ENCODE measurements around the gene IL18BP. TPM values are rescaled to one million over a fixed set of nuclear protein-coding genes. Genes with fewer than 3 reads are reported as not detected.

The IL18BP gene
- total and polyA plus RNA-seq, 10 of the 15 experiments (the other 5 are each of a cell fraction or from before 2014, with no cell fraction given), result 2.6 to 18.1 (median 10.7) TPM

GRCh38 chr11:72040491-72041363, 42.0 kb downstream of the IL18BP start:
- in situ Hi-C loops (cut with MboI), result no loop called here
- FAIRE-seq (peak; percentile 79), ATAC-seq (peak; percentile 63), DNase-seq (ENCODE audit: low read depth, low spot score) (no peak)
- Histone ChIP-seq H3K4me1 (ENCODE audit: control insufficient read depth, insufficient read depth, low read length) (peaks cover 35% of the 10 kb centered on the region), H3K36me3 (ENCODE audit: control insufficient read depth in 2 of 2, insufficient read depth in 2 of 2, low read length in 1 of 2) (peaks cover under 1 to 13% of the 10 kb centered on the region in 2 experiments), H3K9me3 (replicated peaks; ENCODE audit: control insufficient read depth, insufficient read depth, low read length) (no peaks in the 10 kb centered on the region), H2AFZ (ENCODE audit: control insufficient read depth, low read depth, low read length) (peak overlapping the region; percentile 93), H3K79me2 (ENCODE audit: control insufficient read depth, insufficient read depth, low read length) (peaks cover 71% of the 10 kb centered on the region), H3K27ac (ENCODE audit: control insufficient read depth, insufficient read depth) (peak overlapping the region; percentile 71), H3K9ac (ENCODE audit: control insufficient read depth, insufficient read depth, low read length) (peak overlapping the region; percentile 82), H3K4me2 (ENCODE audit: control insufficient read depth, insufficient read depth) (peak overlapping the region; percentile 88), H4K20me1 (ENCODE audit: control insufficient read depth, insufficient read depth) (no peaks in the 10 kb centered on the region), H3K4me3 (peak overlapping the region; percentile 65), H3K27me3 (replicated peaks in 1 of 2; ENCODE audit: control insufficient read depth in 2 of 2, insufficient read depth in 2 of 2, low read length in 1 of 2) (no peaks in the 10 kb centered on the region)
- WGBS (ENCODE audit: insufficient coverage, insufficient replicate concordance, low lambda C conversion rate, missing lambda C conversion rate), result 1% methylated on average over 22 of the region's 23 CpGs
- RAD21 ChIA-PET (ENCODE audit: unreplicated experiment), result interaction anchor here (0.7 to 4.7 kb wide), 11 partner anchors 16 to 390 kb away, joined by 3 to 46 read pairs (median 7); partner anchors contain the start of gene ANAPC15
- POLR2A ChIA-PET, result interaction anchor here (0.6 to 3.9 kb wide), 9 partner anchors 12 to 71 kb away, joined by 3 to 15 read pairs (median 5); partner anchors contain the start of gene ANAPC15
- TSS peak; percentile 66 for BruUV-seq (replicated peaks)
- SMC1A ChIA-PET (ENCODE audit: uncharacterized antibody, unreplicated experiment), result interaction anchor here (0.7 to 4.3 kb wide), 15 partner anchors 9 to 107 kb away, joined by 3 to 48 read pairs (median 10); no protein-coding TSS in a partner anchor
- CTCF ChIA-PET, result interaction anchor here (0.9 to 4.4 kb wide), 12 partner anchors 10 to 390 kb away, joined by 3 to 63 read pairs (median 9); no protein-coding TSS in a partner anchor
- intact Hi-C loops (cut with micrococcal nuclease; ENCODE audit: unreplicated experiment), result loop anchor here (2.0 kb wide), 1 partner anchor 40 kb away; the partner anchor contains the start of genes LRRC51 and NUMA1
- TF ChIP-seq, protein P1, sequence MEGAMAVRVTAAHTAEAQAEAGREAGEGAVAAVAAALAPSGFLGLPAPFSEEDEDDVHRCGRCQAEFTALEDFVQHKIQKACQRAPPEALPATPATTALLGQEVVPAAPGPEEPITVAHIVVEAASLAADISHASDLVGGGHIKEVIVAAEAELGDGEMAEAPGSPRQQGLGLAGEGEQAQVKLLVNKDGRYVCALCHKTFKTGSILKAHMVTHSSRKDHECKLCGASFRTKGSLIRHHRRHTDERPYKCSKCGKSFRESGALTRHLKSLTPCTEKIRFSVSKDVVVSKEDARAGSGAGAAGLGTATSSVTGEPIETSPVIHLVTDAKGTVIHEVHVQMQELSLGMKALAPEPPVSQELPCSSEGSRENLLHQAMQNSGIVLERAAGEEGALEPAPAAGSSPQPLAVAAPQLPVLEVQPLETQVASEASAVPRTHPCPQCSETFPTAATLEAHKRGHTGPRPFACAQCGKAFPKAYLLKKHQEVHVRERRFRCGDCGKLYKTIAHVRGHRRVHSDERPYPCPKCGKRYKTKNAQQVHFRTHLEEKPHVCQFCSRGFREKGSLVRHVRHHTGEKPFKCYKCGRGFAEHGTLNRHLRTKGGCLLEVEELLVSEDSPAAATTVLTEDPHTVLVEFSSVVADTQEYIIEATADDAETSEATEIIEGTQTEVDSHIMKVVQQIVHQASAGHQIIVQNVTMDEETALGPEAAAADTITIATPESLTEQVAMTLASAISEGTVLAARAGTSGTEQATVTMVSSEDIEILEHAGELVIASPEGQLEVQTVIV (IDR thresholded peaks at IDR 0.05; ENCODE audit: borderline replicate concordance, partially characterized antibody), result no peak
- TF ChIP-seq RUNX3 (IDR thresholded peaks at IDR 0.05; ENCODE audit: low read length) (no peak), ZNF24 (IDR thresholded peaks at IDR 0.05) (no peak), GATAD2B (conservative IDR thresholded peaks at IDR 0.05; ENCODE audit: low read depth) (no peak), MYC (IDR thresholded peaks at IDR 0.05; ENCODE audit: insufficient read depth, insufficient read length, insufficient replicate concordance, low read length, severe bottlenecking) (no peak), SIX5 (IDR thresholded peaks at IDR 0.05; ENCODE audit: low read depth, low read length, severe bottlenecking) (no peak), NBN (IDR thresholded peaks at IDR 0.05) (no peak), ZBTB40 (IDR thresholded peaks at IDR 0.05; ENCODE audit: borderline replicate concordance) (no peak), ZNF384 (IDR thresholded peaks at IDR 0.05; ENCODE audit: borderline replicate concordance, low read depth, low read length) (no peak), WRNIP1 (IDR thresholded peaks at IDR 0.05; ENCODE audit: borderline replicate concordance, low read depth, low read length) (no peak), TCF7 (IDR thresholded peaks at IDR 0.05; ENCODE audit: borderline replicate concordance) (no peak), BRCA1 (IDR thresholded peaks at IDR 0.05; ENCODE audit: low read depth, low read length) (no peak), NRF1 (conservative IDR thresholded peaks at IDR 0.05; ENCODE audit: low read depth, low read length) (no peak), SUPT20H (IDR thresholded peaks at IDR 0.05; ENCODE audit: borderline replicate concordance, control insufficient read depth, low read depth, low read length) (no peak), FOXM1 (IDR thresholded peaks at IDR 0.05; ENCODE audit: low read depth, low read length) (no peak), ZBED1 (IDR thresholded peaks at IDR 0.05; ENCODE audit: borderline replicate concordance) (no peak), SMAD5 (IDR thresholded peaks at IDR 0.05; ENCODE audit: low read depth) (peak; percentile 29; the same call in 1 of the 2 replicates)

Data from GM12878 (cell line).